PC-3 (cell line): ENCODE data around the gene GMNC. TPM values are rescaled to one million over a fixed set of nuclear protein-coding genes. Genes with fewer than 3 reads are reported as not detected.
A peak's percentile ranks its signal among the peaks of the same experiment; 100 is the strongest.

Experiments used
- ATAC-seq: fragments of 200-7000 bp; cut with Tn5 transposase; 2 replicates; pipeline ENCODE4 v1.9.1; 2020; ENCODE audit warnings: mild to moderate bottlenecking, moderate library complexity
- BruUV-seq: library from RNA; stranded (reverse); fragments of 400-500 nt; replicated peaks from 2 replicates; lab custom pipeline; 2021; lab: Mats Ljungman, UMichigan
- CTCF ChIA-PET: fragments of 300-600 bp; sonication (Branson Sonifier 250); formaldehyde crosslinking; loops from one replicate; lab custom pipeline; 2022; ENCODE audit warnings: antibody characterized with exemption; lab: Charles Lee
- POLR2A ChIA-PET: fragments of 300-600 bp; sonication (Branson Sonifier 250); formaldehyde crosslinking; loops from one replicate; lab custom pipeline; 2022; ENCODE audit warnings: antibody characterized with exemption; ENCODE audit not compliant: unreplicated experiment; lab: Charles Lee
- DNase-seq: peaks from one replicate; pipeline ENCODE4 v3.0.0-alpha.2; 2015
- H2AFZ ChIP-seq: fragments of 300-600 bp; sonication (generic); 2 replicates; pipeline ENCODE4 v1.6.0; 2016; ENCODE audit warnings: antibody characterized with exemption, low read length
- H3F3A ChIP-seq: fragments of 300-600 bp; sonication (generic); one replicate; pipeline ENCODE4 v1.6.0; 2017; ENCODE audit warnings: antibody characterized with exemption, low read length, control low read depth, mild to moderate bottlenecking; ENCODE audit not compliant: unreplicated experiment
- H3K27ac ChIP-seq: fragments of 300-600 bp; sonication (generic); 2 replicates; pipeline ENCODE4 v1.5.1; 2016; ENCODE audit warnings: mild to moderate bottlenecking, low read length
- H3K27me3 ChIP-seq: fragments of 300-600 bp; sonication (generic); 2 replicates; pipeline ENCODE4 v1.6.1; 2016; ENCODE audit warnings: low read length, mixed read lengths
- H3K36me3 ChIP-seq: fragments of 300-600 bp; sonication (generic); 2 replicates; pipeline ENCODE4 v1.6.1; 2016; ENCODE audit warnings: low read depth, mixed run types, low read length, mixed read lengths
- H3K4me1 ChIP-seq: fragments of 300-600 bp; sonication (generic); 2 replicates; pipeline ENCODE4 v1.5.1; 2016; ENCODE audit warnings: low read length; ENCODE audit not compliant: insufficient read depth
- H3K4me2 ChIP-seq: fragments of 300-600 bp; sonication (generic); 2 replicates; pipeline ENCODE4 v1.6.0; 2016; ENCODE audit warnings: low read length
- H3K4me3 ChIP-seq: fragments of 300-600 bp; sonication (generic); 2 replicates; pipeline ENCODE4 v1.5.1; 2016; ENCODE audit warnings: mild to moderate bottlenecking, low read length, mixed read lengths
- H3K79me2 ChIP-seq: fragments of 300-600 bp; sonication (generic); 2 replicates; pipeline ENCODE4 v1.6.1; 2017; ENCODE audit warnings: low read length, mixed read lengths
- H3K9ac ChIP-seq: fragments of 300-600 bp; sonication (generic); 2 replicates; pipeline ENCODE4 v1.6.0; 2016; ENCODE audit warnings: mild to moderate bottlenecking, low read length
- H3K9me2 ChIP-seq: fragments of 300-600 bp; sonication (generic); replicated peaks from 2 replicates; pipeline ENCODE4 v1.6.1; 2016; ENCODE audit warnings: mixed run types, low read length, mixed read lengths
- H3K9me3 ChIP-seq: fragments of 300-600 bp; sonication (generic); 2 replicates; pipeline ENCODE4 v1.6.1; 2016; ENCODE audit warnings: low read length, mixed read lengths
- H4K20me1 ChIP-seq: fragments of 300-600 bp; sonication (generic); 2 replicates; pipeline ENCODE4 v1.6.1; 2016; ENCODE audit warnings: low read length, mixed read lengths
- CTCF ChIP-seq: fragments of 300-600 bp; sonication (generic); conservative IDR thresholded peaks from 2 replicates; pipeline ENCODE4 v1.5.1; 2017; ENCODE audit warnings: antibody characterized with exemption, low read depth, mild to moderate bottlenecking, low read length
- EZH2 ChIP-seq: fragments of 300-600 bp; sonication (generic); IDR thresholded peaks from one replicate; pipeline ENCODE4 v1.6.1; 2017; ENCODE audit warnings: antibody characterized with exemption, mild to moderate bottlenecking, low read length; ENCODE audit not compliant: unreplicated experiment
- EZH2phosphoT487 ChIP-seq: fragments of 300-600 bp; sonication (generic); IDR thresholded peaks from 2 replicates; pipeline ENCODE4 v1.6.1; 2018; ENCODE audit warnings: mild to moderate bottlenecking, antibody characterized with exemption, low read length, borderline replicate concordance
- intact Hi-C: fragments of 100-400 bp; cut with micrococcal nuclease; formaldehyde crosslinking; loops from 2 replicates; pipeline ENCODE4 v1.9.0; 2023
- total RNA-seq: library from RNA; depleted of rRNA; stranded (reverse); fragments of >200 nt; gene quantifications from 2 replicates; pipeline ENCODE4 v1.2.3, GENCODE V29; 2014

Gene GMNC
- total RNA-seq, 1 experiment from 2014 or later = not detected

DNA sequence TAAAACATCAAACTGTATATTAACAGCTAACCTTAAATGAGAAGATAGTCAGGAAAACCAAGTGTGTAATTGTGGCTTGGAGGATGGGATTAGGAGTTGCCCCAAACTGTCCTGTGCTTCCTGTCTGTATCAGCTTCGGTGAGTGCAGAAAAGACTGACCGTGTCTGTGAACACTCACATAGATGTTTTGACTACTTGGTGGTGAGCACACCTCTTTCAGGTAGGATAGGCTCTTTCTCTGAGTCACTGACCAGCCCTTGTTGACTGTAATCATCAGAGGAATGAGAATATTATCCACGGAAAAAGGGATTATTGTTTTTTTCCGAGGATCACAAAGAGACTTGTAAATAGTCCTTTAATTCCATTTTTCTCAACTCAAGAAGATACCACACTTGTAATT is 51.5 kb downstream of the GMNC start:
- Histone ChIP-seq H3K9me3 (no peaks in the 10 kb centered on the region), H3K4me3 (no peak overlapping the region), H3K27ac (no peak overlapping the region), H3K9me2 (no peaks in the 10 kb centered on the region), H3K4me2 (peak overlapping the region; percentile 65; the same call in 1 of the 2 replicates), H3K9ac (no peak overlapping the region), H2AFZ (0 out of 2 replicates have a peak overlapping the region, but pooled peaks have one; percentile 28), H3F3A (no peaks in the 10 kb centered on the region), H3K27me3 (no peaks in the 10 kb centered on the region), H3K79me2 (no peaks in the 10 kb centered on the region), H3K36me3 (no peaks in the 10 kb centered on the region), H4K20me1 (no peaks in the 10 kb centered on the region), H3K4me1 (peaks cover 10% of the 10 kb centered on the region)
- CTCF ChIA-PET = interaction anchor here (0.6 kb wide), 1 partner anchor 331 kb away, joined by 3 read pairs; no protein-coding TSS in a partner anchor
- TF ChIP-seq EZH2 (no peak), EZH2phosphoT487 (no peak), CTCF (no peak)
- DNase-seq (peak; percentile 43), ATAC-seq (peak; percentile 53)
- intact Hi-C loops = loop anchor here (1.0 to 5.0 kb wide), 3 partner anchors 51 to 240 kb away; partner anchors contain the start of gene GMNC
- no TSS peak for BruUV-seq
- POLR2A ChIA-PET = interaction anchor here (0.5 kb wide), 1 partner anchor 277 kb away, joined by 3 read pairs; no protein-coding TSS in a partner anchor

DNA sequence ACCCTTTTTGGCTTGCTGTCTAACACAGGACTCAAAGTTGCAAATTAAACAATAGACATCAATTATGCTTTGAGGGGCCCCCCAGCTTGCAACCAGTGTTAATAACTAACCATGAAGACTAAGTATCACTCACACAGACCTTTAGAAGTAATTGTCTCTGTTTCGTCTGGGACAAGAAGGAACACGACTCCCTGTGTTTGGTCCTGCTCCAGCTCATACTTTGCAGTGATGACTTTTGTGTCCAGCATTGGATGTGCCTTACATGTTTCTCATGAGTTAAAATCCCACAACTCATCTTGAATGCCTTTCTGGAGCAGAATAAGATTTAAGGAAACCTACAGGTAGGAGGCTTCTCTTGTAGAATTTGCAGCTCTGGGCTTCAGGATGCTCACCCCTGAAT is 53.1 kb downstream of the GMNC start:
- H3K27ac ChIP-seq = no peak overlapping the region
- no peak overlapping the region for H3K9ac ChIP-seq
- H3K27me3 ChIP-seq = no peaks in the 10 kb centered on the region
- ATAC-seq (no peak), DNase-seq (no peak)
- intact Hi-C loops = no loop called here
- H3K4me1 ChIP-seq = peaks cover 10% of the 10 kb centered on the region
- ChIA-PET POLR2A (no interaction called here), CTCF (no interaction called here)
- no TSS peak for BruUV-seq
- no peaks in the 10 kb centered on the region for H3K9me3 ChIP-seq
- no peaks in the 10 kb centered on the region for H3F3A ChIP-seq
- H3K4me2 ChIP-seq = no peak overlapping the region
- no peaks in the 10 kb centered on the region for H3K36me3 ChIP-seq
- no peaks in the 10 kb centered on the region for H4K20me1 ChIP-seq
- TF ChIP-seq CTCF = no peak
- TF ChIP-seq EZH2phosphoT487 = no peak
- TF ChIP-seq EZH2 = no peak
- H2AFZ ChIP-seq = no peak overlapping the region
- no peak overlapping the region for H3K4me3 ChIP-seq
- H3K79me2 ChIP-seq = no peaks in the 10 kb centered on the region
- no peaks in the 10 kb centered on the region for H3K9me2 ChIP-seq

DNA sequence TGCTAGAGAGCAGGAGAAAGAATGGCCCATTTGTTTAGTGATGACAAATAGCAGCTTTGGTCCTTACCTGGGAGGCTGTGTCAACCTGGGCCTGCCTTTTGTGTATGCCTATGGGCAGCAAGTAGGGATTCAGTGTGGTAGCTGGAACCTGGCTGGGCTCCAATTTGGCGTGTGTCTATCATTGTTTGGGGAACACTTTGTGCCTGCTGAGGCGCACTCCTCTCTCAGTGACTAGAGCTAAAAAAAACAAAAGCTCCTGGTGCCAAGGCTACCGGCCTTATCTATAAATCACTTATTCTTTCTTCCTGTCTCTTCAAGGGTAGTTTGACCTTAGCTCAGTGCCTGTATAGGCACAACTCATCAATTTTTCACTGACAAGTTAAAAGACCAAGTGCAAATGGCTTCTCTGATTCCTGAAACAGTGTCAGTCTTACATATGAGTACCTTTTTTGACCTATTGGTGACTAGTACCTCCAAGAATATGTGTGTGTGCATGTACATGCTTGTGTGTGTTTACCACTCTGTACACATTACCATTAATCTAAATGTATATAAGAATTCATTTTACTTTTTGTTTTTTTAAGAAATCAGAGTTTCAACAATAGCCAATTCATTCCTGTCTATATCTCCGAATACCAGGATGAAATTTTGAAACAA is 54.6 kb downstream of the GMNC start:
- Histone ChIP-seq H2AFZ (no peak overlapping the region), H3K4me3 (no peak overlapping the region), H3K9me2 (no peaks in the 10 kb centered on the region), H3K36me3 (no peaks in the 10 kb centered on the region), H3F3A (no peaks in the 10 kb centered on the region), H3K27me3 (no peaks in the 10 kb centered on the region), H3K27ac (no peak overlapping the region), H3K79me2 (no peaks in the 10 kb centered on the region), H4K20me1 (no peaks in the 10 kb centered on the region), H3K9me3 (no peaks in the 10 kb centered on the region), H3K4me1 (peaks cover 10% of the 10 kb centered on the region), H3K9ac (no peak overlapping the region), H3K4me2 (no peak overlapping the region)
- TF ChIP-seq EZH2phosphoT487 = no peak
- no peak for TF ChIP-seq CTCF
- no peak for TF ChIP-seq EZH2
- DNase-seq = no peak
- CTCF ChIA-PET = no interaction called here
- no TSS peak for BruUV-seq
- no peak for ATAC-seq
- POLR2A ChIA-PET = no interaction called here
- intact Hi-C loops = no loop called here
